ENCODE results near the gene STK10.

Gene STK10

GRCh38 chr5:172104801-172105701 lies 83.0 kb downstream of the STK10 start:
- DNase-seq = no peak

DNA sequence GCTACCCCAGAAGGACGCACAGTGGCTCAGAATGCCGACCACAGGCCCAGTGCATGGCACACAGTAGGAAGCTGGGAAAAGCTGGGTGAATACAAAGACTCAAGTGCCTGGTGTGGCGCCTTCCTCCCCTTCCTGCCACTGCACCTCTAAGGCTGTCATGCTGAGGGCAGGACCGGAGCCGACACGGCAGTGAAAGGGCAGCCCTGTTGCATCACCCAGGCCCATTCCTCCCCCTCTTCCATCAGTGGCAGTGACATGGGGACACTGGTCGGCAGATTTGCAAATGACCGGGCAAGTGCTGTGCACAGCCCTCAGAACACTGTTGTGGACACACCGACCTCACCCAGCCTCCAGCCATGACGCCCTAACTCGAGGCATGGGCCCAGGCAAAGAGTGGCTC lies 84.0 kb downstream of the STK10 start:
- peak; percentile 49 for DNase-seq

DNA sequence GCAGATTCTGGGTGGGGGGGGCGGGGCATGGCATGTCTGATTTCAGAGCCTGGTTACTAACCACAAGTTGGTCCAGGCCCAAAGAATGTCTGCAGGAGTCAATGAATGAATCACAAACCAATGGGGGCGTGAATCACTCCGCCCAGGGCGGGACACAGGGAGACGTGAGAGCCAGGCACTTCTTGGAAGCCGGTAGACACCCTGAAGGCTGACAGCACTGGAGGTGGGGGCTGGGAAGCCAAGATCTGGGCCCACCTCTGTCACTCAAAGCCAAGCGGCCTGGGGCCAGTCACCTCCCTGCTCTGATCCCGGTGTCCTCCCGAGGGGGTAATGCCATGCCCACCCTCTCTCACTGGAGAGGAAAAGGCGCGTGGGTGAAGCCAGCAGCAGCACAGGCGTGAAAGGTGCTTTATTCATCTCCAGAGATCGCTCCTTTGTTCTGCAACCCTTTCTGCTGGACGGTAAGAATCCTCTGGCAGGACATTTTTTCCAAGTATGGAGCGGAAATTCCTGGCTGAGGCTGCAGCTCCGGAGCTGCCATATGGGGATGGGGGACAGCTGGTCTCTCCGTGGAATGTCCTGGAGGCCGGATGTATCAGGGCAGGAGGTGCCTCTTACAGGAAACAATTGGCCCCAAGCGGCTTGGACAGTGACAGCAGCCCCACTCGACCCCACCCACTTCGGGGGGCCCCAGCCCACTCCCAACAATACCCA lies 85.0 kb downstream of the STK10 start:
- DNase-seq = peak; percentile 93

DNA sequence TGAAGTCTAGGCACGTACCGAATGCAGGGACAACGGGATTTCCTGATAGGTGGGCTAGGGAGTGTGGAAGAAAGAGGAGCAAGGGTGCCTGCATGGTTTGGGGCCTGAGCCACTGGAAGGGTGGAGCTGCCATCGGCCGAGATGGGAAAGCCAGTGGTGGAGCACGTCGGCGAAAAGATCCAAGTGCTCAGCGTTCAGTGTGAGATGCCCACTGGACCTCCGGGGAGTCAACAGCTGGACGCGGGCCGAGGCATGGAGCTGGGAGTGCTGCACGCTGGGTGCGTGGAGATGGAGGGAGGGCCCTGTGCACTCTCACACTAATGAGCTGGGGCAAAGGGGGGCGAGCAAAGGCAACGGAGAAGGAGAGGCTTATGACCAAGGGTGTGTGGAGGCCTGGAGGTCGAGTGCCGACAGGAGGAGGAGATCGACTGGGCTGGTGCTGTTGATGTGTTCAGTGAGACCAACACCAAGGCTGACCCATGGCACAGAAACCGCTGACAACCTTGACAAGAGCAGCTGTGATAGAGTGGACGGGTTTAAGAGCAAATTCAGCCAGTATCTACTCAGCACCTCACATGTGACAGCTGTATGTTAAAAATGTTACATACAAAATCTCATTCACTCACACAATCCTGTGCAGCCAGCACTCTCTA lies 85.7 kb downstream of the STK10 start:
- no peak for DNase-seq

DNA sequence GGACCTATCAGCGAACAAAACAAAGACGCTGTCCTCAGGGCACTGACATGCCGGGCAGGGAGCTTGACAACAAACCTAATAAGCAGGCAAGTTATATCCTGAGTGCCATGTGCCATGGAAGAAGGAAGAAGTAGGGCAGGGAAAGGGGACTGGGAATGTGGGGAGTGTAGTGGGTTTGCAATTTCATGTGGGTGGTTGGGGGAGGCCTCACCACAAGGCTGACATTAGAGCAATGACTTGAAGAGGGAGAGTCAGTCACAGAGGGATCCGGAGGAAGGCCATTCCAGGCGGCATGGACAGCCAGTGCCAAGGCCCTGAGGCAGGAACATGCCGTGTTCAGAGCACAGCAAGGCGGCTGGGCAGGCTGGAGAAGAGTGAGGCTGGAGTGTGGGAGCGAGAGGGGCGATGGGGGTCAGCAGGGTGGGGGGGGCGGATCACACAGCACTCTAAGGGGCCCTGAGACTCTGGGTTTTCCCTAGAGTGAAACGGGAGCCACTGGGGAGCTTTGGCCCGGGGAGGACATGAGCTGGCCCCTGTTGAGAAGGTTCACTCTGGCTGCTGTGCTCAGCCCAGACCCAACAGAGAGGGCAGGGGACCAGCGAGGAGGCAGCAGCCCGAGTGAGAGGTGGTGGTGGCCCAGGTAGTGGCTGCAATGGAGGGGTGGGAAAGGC lies 86.3 kb downstream of the STK10 start:
- no peak for DNase-seq

- DNase-seq = no peak
Observed at GRCh38 chr5:172098883-172099282, 89.1 kb downstream of the STK10 start.

- no peak for DNase-seq
Observed at GRCh38 chr5:172098046-172098445, 90.0 kb downstream of the STK10 start.

- no peak for DNase-seq
Observed at GRCh38 chr5:172097356-172097755, 90.7 kb downstream of the STK10 start.

- no peak for DNase-seq
Observed at GRCh38 chr5:172096207-172096940, 91.7 kb downstream of the STK10 start.

- DNase-seq = no peak
Observed at GRCh38 chr5:172095368-172096206, 92.4 kb downstream of the STK10 start.

- no peak for DNase-seq
Observed at GRCh38 chr5:172093965-172094364, 94.1 kb downstream of the STK10 start.

DNA sequence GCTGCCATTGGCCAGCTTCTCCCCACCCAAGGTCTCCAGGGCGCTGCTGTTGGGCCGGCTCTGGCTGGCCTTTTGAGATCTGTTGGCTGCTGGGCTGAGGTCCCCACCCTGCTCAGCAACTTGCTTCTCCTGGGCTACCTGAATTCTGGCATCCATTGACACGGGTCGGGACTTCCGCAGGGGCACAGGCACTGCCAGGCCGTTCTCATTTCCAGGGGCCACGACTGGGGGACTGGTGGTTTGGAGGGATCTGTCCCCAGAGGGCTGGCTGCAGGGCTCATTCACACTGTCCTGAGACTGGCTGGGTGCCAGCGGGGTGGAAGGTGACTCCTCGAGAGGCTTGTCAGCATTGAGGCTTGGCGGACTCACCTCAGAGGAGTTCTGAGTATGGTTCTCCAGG lies 94.5 kb downstream of the STK10 start:
- no peak for DNase-seq

DNA sequence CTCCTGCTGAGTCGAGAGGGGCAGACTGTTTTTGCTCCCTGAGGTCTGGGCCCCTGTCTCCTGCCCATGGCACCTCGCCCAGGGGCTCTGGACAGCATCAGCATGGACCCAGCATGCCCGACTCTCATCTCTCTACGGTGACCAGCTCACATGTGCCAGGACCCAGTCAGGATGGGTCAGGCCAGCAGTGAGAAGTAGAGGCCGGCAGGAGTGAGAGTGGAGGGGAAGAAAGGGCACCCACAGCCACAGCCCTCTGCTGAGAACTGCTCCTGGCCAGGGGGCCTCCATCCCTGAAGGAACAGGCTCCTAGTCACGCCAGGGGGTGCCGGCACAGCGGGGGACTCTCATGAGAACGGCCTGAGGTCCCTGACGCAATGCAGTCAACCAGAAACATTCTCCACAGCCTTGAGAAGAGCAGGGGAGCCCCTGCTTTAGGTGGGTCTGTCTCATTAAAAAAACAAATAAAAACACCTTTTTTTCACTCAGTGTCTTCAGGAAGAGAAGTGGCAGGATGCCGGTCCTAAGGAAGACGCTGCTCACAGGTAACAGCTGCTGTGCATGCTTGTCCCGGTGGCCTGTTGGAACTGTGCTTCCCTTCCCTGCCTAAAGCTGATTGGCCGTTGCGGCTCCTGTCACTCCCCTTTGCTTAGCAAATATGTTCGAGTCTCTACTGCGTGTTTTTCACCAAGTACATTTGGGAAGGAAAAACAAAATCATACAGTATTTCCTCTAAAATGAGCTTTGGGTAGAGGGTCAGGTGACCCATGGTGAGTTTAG lies 95.9 kb downstream of the STK10 start:
- DNase-seq = peak; percentile 40

- DNase-seq = peak; percentile 4
Observed at GRCh38 chr5:172090976-172091547, 97.0 kb downstream of the STK10 start.

- DNase-seq = no peak
Observed at GRCh38 chr5:172089298-172090117, 98.5 kb downstream of the STK10 start.

GRCh38 chr5:172088801-172089200 lies 99.2 kb downstream of the STK10 start:
- DNase-seq = no peak

DNA sequence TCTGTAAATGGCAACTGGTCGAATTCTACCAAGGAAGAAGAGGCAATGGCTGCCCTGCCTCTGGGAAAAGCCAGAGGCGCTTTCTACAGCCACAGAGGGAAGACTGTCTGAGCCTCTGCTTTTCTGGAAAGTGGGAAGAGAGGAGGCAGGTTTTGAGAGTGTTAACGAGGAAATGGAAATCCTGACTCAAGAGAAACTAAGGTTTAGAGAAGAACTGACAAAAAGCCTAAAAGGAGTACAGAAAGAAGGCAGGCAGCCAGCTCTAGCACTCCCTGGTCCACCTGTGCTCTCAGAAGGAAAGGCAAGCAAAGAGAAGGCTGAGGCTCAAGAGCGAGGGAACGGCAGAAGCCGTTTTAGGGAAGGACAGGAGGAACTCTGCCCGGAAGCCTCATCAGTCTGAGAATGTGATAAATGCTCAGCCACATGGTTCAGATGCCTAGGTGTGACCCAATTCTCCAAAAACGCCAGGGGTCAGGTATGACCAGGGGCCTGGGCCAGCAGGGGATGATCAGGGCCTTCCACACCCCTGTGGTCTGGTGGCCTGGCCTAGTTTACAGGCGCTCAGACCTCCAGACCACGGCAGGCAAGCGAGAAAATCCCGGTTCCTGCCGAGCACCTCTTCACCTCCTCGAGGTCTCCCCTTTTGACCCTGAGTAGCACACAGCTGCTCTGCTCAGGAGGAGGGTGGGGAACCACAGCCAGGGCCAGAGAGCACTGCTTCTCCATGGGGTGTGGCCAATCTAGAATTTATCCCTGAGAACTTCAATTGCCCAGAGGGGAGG lies 101.6 kb downstream of the STK10 start:
- DNase-seq = peak; percentile 78

DNA sequence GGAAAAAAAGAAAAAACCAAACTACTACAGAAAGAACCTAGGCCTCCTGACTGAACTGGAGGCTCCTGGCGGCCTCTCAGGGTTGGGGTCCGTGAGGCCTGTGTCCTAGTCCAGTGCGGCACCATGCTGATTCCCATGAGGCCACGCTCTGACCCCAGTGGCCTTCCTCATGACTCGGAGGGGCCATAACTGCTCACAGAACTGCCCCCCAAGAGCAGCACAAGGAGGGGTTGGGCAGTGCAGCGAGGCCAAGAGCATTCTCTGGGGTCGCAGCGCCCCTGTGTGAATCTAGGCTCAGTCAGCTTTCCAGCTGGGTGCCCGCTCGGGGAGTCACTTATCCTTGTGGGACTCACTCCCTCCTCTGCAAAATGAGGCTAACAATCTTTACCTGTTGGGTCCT lies 102.3 kb downstream of the STK10 start:
- no peak for DNase-seq
